GM12891 (cell line): Measurements from ENCODE around the gene ACBD6.
A peak's percentile ranks its signal among the peaks of the same experiment; 100 is the strongest.

Source experiments
- DNase-seq: peaks from one replicate; pipeline ENCODE4 v3.0.0; 2011; ENCODE audit warnings: low spot score; ENCODE audit not compliant: insufficient read length
- FAIRE-seq: peaks from 2 replicates; lab custom pipeline; 2011; peaks lifted over from hg19 to GRCh38; lab: Jason Lieb, UNC
- PAX5 ChIP-seq: IDR thresholded peaks from 2 replicates; pipeline ENCODE4 v1.6.1; 2011; ENCODE audit warnings: low read length, moderate library complexity, mild to moderate bottlenecking; ENCODE audit not compliant: insufficient read depth, severe bottlenecking
- POLR2A ChIP-seq: IDR thresholded peaks from 2 replicates; pipeline ENCODE4 v1.6.1; 2011; ENCODE audit warnings: low read depth, low read length, control low read depth
- POLR2AphosphoS5 ChIP-seq: IDR thresholded peaks from 2 replicates; pipeline ENCODE4 v1.6.1; 2011; ENCODE audit warnings: low read depth, low read length, control low read depth
- POU2F2 ChIP-seq: IDR thresholded peaks from 2 replicates; pipeline ENCODE4 v1.6.1; 2011; ENCODE audit warnings: low read depth, mild to moderate bottlenecking, control low read depth, low read length, moderate library complexity
- SPI1 ChIP-seq: IDR thresholded peaks from 2 replicates; pipeline ENCODE4 v1.6.1; 2011; ENCODE audit warnings: low read depth, low read length, control low read depth
- TAF1 ChIP-seq: IDR thresholded peaks from 2 replicates; pipeline ENCODE4 v1.6.1; 2011; ENCODE audit warnings: low read depth, low read length, control low read depth

Gene ACBD6

DNA sequence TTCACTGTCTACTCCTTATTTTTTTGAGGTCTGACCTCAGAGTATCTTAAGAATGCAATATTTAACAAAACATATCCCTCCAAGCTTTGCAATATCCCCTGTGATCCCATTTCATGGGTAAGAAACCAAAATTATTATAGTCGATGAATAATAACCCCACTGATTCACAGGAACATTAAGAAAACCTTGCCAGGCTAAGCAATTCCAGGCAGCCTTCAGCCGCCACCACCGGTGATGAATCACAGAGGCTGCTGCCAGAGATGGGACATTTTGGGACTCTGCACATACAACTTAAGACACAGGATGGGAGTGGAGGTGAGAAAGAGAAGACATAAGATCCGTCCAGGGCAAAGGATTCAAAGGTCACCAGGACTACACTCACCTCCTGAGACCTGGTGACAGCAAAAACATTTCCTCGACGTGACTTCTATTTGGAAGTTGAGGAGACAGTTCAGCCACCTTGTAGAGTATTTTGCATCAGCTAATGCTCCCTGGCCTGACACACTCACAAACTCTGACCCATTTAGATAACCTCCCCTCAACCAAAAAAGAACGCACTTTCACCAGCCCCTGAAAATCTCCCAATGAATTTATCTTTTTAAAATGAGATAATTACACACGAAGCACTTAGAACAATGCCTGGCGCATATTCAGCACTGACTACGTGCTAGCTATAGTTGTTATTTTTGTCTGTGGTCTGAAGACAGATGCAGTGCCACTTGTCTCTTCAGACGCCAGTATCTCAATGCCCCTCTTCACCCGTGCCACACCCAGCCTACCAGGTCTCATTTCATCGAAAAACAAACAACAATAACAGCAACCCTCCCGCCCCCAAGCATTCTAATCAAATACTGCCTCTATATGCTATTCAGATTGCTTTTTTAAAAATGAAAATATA, 38.6 kb upstream of the ACBD6 start:
- FAIRE-seq (no peak), DNase-seq (no peak)
- TF ChIP-seq PAX5 (no peak), SPI1 (no peak), TAF1 (no peak), POLR2A (no peak), POLR2AphosphoS5 (no peak), POU2F2 (no peak)

DNA sequence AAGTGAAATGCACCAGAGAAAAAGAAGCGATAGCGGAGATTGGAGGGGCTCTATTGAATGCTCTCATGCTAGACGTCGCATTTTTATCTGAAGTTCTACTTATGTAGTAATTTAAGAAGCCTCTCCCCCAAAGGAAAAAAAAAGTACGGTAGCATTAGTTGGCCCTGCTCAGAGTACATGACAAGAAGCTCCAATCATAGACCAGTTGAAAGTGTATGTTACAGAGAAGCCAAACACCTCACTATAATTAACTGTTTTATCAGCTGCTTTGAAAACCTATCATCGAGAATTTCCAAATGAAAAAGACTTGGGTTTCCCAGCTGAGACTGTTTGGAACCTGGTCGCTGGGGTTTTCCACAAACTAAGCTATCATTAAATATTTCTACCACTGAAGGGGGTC, 36.8 kb upstream of the ACBD6 start:
- FAIRE-seq (no peak), DNase-seq (no peak)
- no peak for TF ChIP-seq POU2F2
- TF ChIP-seq POLR2A, result no peak
- no peak for TF ChIP-seq POLR2AphosphoS5
- no peak for TF ChIP-seq SPI1
- no peak for TF ChIP-seq PAX5
- TF ChIP-seq TAF1, result no peak

DNA sequence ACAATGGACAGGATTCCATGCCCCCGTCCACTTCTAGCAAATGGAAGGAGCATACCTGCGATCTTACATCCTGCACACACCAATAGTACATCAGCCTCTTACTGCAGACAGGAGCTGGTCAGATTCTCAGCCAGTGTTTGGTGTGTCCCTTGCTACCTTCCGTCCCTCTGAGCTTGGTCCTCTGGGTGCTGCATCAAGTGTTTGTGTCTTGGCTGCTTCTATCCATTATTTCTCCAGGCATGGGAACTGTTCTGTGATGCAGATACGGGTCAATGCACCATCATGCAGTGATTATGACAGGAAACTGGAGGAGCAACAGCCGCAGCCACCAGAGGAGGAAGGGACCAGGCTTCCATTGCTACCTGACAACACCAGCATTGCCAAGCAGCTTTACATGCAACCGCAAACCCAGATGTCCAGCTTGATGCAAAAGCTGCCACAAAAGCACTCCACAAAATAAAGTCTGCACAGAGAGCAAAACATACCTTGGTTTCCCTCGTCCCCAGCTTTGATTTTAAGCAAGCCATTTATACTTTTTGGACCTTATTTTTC, 34.5 kb upstream of the ACBD6 start:
- FAIRE-seq (no peak), DNase-seq (no peak)
- no peak for TF ChIP-seq POLR2AphosphoS5
- TF ChIP-seq PAX5, result no peak
- TF ChIP-seq POU2F2, result no peak
- no peak for TF ChIP-seq TAF1
- no peak for TF ChIP-seq POLR2A
- TF ChIP-seq SPI1, result no peak

DNA sequence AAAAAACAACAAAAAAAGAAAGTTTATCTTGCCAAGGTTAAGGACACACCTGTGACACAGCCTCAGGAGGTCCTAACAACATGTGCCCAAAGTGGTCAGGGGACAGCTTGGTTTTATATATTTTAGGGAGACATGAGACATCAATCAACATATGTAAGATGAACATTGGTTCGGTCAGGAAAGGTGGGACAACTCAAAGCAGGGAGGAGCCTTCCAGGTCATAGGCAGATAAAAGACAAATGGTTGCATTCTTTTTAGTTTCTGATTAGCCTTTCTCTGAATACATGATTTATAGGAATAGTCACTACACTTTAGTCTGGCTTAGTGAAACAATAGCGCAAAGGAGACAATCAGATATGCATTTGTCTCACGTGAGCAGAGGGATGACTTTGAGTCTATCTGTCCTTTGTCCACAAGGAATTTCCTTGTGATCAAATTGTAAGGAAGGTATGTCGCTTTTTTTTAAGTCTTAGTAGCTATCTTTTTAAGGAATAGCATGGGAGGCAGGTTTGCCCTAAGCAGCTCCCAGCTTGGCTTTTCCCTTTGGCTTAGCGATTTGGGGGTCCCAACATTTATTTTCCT, 33.1 kb upstream of the ACBD6 start:
- no peak for DNase-seq
- no peak for FAIRE-seq
- TF ChIP-seq TAF1, result no peak
- TF ChIP-seq POLR2A, result no peak

DNA sequence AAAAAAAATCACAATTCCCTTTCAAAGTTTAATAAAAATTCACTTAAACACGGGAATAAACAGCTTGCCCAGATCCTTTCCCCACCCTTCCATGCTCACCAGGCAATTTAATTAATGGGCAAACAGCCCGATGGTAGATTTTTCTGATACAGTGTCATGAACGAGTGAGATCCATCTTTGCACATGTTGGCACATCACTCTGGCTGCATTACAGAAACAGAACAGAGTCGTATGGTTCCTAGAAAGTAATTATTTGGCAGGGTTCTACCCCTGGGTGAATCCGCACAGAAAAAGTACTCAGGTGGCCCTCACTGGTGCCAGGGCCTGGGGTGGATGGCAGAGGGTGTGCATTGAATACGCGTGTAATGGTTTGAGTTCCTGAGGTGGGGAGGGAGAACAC, 31.8 kb upstream of the ACBD6 start:
- DNase-seq, result no peak
- TF ChIP-seq TAF1 (no peak), POLR2AphosphoS5 (no peak), PAX5 (no peak), SPI1 (no peak), POLR2A (no peak), POU2F2 (no peak)
- FAIRE-seq, result no peak

DNA sequence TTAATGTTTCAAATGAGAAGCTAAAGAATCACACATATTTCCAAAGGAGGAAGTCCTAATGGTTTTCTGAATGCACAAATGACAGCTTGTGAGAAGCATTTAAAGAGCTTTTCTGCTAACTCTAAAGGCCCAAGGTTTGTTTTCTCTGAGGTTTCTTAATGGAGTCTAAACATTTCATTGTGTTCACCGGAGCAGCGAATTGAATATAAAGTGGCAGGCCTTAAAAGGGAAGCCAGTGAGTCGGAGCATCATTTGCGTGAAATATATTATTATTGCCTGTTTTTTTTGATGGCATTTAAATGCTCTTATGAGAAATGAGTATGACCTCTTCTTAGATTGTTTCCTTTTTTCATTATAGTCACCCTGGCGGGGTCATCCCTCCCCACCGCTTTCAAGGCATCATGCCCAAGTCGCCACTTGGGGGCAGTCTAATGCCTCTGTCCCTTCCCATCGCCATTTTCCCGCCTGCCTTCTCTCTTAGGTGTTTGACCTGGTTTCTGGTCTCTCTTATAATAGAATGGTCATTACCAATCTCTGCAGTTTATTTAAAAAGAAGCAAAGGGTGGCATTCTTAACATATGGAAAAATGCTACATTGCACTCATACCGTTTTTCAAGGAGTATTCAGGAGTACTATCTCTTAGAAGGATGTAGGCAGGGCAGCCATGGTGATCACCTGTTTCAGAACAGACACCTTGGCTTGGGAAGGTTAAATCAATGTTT, 31.1 kb upstream of the ACBD6 start:
- TF ChIP-seq PAX5, result no peak
- TF ChIP-seq TAF1, result no peak
- TF ChIP-seq SPI1, result no peak
- TF ChIP-seq POLR2A, result no peak
- no peak for TF ChIP-seq POU2F2
- no peak for TF ChIP-seq POLR2AphosphoS5

DNA sequence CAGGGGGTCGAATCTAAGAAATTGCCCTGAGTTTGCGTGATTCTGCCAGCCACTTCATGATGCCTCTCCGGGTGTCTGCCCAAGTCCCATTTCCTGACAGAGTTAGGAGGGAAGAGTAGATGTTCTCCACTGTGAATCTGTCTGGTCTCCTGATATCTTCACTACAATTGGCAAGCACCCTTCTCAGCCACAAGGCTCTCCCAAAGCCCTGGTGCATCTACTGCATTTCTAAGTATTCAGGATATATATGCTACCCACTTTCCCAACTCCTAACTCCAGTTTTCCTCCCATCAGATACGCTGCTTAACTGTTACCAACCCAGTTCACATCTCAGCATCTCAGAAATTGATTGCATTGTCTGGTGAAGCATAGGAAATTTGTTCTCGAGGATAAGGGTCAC, 30.5 kb upstream of the ACBD6 start:
- TF ChIP-seq SPI1, result no peak
- TF ChIP-seq POLR2A, result no peak
- TF ChIP-seq PAX5, result no peak
- TF ChIP-seq TAF1, result no peak
- no peak for TF ChIP-seq POU2F2
- no peak for TF ChIP-seq POLR2AphosphoS5
- no peak for DNase-seq
- FAIRE-seq, result no peak

More for the DNA sequence above, 31.1 kb upstream of the ACBD6 start:
- FAIRE-seq, result peak; percentile 78
- peak; percentile 37 for DNase-seq

DNA sequence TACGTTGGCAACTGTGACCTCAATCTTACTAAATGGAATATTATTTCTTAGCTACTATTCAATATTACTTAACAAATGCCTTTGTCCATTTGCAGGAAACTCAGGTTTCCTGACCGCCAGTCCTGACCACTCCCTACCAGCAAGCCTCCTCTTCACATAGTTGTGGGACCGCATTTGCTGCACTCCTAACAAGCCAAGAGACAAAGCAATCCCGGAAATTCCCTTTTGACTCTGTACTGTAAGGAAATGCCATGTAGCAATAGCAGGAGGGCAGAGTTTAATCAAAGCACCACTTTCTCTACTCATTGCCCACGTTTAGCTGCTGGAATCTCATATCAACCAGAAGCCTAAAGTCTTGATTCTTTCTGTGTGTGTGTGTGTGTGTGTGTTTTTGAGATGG, 28.1 kb upstream of the ACBD6 start:
- TF ChIP-seq SPI1 (no peak), POLR2AphosphoS5 (no peak), TAF1 (no peak), POLR2A (no peak), POU2F2 (no peak), PAX5 (no peak)
- FAIRE-seq (no peak), DNase-seq (no peak)

DNA sequence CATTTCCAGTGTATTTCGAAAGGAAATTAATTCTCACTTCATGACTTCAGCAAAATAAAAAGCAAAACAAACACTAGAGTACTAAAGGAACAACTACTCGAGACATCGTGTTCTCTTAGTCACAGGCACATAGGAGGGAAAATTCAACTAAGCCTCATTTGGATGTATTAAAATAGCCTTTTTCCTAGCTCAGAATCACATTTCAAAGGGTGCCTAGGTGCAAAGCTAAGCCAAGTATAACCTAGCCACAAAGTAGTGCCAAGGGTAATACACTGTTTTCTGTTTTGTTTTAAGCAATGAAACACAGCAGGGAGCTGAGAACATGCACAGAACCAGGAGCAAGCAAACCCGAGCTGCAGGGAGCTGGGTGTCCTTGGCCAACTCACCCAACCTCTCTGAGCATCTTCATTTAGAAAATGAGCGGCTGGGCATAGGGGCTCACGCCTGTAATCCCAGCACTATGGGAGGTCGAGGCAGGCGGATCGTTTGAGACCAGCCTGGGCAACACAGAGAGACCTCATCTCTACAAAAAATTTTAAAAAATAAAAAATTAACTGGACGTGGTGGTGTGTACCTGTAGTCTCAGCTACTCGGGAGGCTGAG, 26.6 kb upstream of the ACBD6 start:
- FAIRE-seq, result no peak
- no peak for DNase-seq
- TF ChIP-seq TAF1, result no peak
